Measurements from ENCODE around the gene EMD.

DNA sequence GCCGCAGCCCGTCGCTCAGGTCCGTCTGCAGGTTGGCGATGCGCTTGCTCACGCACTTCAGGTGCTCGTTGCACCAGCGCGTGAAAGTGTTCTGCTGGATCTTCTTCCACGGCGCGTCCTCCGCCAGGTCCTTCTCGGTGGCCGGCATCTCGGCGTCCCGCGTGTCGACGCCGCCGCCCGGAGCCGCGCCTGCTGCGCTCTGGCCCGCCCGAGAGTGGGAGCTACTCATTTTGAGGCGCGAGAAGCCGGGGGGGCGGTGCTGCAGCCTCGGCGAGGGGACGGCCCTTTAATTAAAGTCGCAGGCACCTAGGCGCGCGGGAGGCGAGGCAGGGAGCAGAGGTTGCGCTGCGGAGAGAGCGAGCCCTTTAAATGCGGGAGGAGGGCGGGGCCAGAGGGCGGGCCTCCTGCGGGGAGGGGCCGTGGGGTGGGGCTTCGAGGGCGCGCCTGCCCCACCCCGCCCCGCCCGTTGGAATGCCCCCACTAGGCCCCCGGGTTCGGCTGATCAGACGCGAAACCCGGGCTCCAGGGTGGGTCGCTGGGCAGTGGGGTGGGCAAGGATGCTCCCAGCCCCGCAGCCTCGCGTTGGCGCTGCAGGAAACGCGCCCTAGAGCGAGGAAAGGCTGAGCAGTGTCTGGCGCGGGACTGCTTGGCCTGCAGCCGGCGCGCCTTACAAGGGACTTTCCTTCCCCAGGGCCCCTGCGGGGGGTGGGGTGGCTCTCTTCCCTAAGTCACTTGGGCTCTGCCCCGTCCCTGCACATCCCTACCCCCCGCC is 7.9 kb upstream of the EMD start:
- TF ChIP-seq POLR2AphosphoS5 (IDR thresholded peaks at IDR 0.05; ENCODE audit: low read depth, low read length) (peak; percentile 93), TAF1 (IDR thresholded peaks at IDR 0.05; ENCODE audit: borderline replicate concordance, low read depth, low read length) (peak; percentile 74; the same call in 1 of the 2 replicates), POLR2A (IDR thresholded peaks at IDR 0.05; ENCODE audit: low read depth, low read length) (peak; percentile 99)

All from GM12892 (cell line).